Mesenteric fat pad (tissue), 1 donor: Measurements from ENCODE around the gene GRN. TPM values are rescaled to one million over a fixed set of nuclear protein-coding genes. Genes with fewer than 3 reads are reported as not detected.

Experiments
- DNase-seq: peaks from one replicate; pipeline ENCODE4 v3.0.0-alpha.2; 2020; ENCODE audit warnings: low spot score
- total RNA-seq: library from RNA; stranded (reverse); fragmentation: NEBNext Ultra II Directional; extraction: Animal tissue kit (Norgen Biotek cat#: 25700); gene quantifications from one replicate; pipeline ENCODE4 v1.2.1, GENCODE V29; 2021
- donor health status: DM: yes; HTN: yes; CAD: no.

GRN gene
- total RNA-seq, 1 donor from 2014 or later, result 278 TPM

DNA sequence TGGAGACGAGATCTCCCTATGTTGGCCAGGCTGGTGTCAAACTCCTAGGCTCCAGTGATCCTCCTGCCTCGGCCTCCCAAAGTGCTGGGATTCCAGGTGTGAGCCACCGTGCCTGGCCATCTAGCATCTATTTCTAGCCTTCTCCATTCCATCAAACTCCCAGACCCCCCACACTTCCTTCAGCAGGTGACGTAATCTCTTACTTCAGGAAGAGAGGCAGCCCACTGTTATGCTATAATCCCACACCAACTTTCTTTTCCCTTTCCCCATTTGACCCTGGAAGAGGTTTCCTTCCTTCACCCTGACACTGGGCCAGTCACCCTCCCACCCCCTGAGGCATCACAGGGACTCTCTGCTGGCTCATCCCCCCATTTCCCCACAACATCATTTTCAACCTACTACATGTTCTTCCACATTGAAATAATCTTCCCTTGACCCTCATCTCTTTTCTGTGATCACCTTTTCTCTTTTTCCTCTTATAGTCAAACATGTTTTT, 36.8 kb downstream of the GRN start:
- DNase-seq, result no peak

DNA sequence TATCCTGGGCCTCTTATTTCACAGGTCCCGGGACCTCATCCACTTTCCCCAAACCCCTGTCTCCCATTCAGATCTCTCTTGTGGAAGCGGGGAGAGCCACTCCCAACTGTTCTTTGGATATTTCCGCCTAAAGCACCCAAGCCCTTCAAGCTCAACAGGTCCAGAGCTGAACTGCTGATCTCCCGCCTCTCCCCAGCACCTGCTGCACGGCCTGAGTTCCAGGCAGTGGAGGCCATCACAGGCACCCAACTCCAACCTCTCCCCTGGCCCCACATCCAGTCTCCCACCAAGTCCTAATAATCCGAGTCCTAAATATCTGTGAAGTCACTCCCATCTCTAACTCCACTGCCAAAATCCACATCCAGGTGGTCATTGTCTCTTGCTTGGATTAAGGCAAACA, 37.8 kb downstream of the GRN start:
- no peak for DNase-seq

DNA sequence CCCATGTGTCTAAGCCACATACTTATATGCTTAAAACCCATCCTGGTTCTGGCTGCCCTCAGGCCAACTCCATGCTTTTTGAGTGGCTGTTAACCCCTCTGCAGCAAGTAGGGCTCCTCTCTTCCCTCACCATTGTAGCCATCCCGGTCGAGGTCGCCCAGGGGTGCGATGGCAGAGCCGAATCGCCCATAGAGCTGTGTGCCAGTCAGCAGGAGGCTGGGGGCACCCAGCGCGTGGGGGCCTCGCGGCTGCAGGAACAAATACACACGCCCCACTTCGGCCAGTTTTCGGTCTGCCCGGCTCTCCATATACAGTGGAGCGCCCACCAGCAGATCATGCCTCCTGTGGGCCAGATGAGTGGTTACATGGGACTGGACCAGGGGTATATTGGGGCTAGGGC, 38.3 kb downstream of the GRN start:
- DNase-seq, result no peak

DNA sequence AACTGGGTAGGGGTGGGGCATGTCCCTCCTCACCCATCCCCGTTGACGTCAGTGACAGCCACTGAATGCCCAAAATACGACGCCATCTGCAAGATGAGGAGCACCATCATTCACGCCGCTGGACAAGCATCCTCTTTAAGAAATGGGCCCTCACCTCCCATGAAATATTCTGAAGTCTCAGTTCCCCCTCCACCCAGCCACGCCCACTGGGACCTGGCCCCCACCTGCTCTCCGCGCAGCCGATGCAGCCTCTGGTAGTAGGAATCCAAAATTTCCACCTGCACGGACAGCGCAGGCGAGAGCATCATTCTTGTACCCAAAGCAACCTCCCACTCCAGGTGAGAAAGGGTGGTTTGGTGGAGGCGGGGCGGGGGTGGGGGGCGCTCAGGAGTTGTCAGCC, 38.8 kb downstream of the GRN start:
- DNase-seq, result peak; percentile 85

DNA sequence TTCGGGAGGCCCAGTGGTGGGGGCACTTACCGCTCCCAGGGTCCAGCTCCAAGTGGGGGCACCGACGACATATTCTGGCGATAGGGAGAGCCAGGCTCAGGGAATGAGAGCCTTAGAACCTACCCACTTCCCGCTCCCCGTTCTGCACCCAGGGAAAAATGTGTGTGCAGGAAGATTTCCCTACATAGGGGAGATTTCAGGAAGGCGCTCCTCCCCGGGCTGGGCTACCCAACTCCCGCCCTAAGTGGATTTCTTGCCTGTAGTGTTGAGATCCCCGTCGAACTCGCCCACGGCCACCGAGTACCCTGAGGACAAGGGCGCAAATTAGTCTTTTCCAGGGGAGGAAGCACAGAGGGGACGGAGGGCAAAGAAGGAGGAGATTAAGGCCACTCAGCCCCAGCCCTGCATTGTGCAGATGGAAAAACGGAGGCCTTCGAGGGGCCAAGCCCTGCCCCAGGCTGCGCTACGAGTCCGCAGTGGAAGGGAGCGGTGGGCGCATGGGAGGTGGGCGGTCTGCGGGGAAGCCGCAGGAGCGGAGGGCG, 39.2 kb downstream of the GRN start:
- peak; percentile 74 for DNase-seq

- no peak for DNase-seq
These were observed 39.8 kb downstream of the GRN start for GRCh38 chr17:44384823-44385286.

DNA sequence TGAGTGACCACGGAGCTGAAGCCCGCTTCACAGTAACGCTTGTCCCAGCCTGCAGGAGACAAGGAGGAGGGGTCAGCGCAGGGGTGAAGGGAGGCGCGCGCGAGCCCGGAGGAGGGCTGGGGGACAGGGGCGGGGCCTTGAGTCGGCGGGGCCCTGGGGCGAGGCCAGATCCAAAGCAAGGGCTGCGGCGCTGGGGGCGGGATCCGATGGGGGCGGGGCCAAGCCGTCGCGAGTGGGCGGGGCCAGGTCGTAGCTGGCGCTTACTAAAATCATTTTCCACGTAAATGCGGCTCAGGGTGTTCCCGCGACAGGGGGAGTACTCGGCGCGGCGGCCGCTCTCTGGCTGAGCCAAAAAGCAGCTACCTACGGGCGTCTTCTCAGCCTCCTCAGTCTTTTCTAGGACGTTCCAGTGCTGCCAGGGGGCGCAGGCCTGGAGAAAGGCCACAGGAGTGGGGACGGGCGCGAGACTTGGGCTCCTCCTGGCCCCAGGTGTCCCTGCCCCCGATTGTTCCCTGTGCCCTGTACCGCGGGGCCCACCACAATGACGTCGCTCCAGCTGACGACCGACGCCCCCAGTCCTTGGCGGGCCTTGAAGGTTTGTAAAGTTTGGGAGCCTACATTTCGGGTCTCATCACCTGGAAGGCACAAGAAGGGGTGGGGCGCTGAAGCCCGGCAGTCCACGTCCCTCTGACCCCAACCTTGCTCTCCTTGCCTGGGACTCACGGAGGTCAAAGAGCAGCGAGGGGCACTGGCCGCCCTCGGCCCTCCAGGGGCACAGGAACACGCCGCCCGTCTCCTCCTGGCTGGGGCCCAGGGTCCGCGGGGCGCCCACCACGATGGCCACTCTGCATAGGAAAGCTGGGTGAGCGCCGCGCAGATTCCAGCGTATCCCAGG, 40.4 kb downstream of the GRN start:
- DNase-seq, result peak; percentile 92

DNA sequence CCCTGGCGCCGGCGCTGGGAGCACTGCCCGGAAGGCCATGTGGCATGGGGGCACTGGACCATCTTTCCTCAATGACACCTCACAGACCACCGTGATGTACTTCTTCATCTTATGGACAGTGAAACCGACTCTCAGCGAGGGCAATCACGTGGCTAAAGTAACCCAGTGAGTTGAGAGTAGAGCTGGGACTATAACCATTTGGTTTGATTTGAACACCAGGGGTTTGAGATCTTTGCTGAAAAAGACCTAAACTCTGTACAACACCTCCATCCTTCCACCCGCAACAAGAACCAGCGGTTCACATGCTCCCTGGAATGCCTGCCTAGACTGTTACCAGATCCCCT, 41.1 kb downstream of the GRN start:
- no peak for DNase-seq

DNA sequence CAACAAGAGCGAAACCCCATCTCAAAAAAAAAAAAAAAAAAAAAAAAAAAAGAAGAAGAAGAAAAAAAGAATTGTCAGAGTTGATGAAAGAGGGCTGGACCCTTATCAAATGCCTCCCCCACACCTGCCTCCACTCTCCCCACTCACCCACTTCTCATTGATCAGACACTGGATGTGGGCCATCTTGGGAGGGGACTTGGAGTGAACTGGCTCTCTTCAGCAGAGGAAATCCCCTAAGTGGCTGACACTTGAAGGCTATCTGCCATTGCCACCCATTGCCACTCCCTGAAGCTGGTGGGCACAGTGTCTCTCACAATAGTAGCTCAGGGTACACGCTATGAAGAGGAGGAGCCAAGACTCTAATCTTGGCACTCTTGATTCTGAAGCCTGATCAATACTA, 42.7 kb downstream of the GRN start:
- DNase-seq, result no peak

DNA sequence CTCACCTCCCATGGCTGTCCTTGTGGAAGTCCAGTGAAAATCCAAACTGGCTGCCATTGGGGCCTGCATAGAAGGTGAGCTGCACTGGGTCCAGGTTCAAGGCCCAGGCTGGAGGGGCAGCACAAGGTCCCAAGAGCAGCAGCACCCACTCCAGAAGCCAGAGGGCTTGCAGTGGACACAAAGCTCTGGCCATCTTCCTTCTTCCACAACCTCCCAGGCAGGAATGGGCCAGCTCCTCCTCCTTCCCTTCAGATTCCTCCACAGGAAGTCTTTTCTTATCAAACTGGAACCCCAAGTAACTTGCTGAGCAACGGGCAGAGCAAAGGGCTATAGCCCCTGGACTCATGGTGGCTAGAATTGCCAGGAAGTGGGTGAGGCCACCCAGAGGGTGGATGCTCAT, 44.2 kb downstream of the GRN start, which contains the start of gene ITGA2B:
Gene ITGA2B (minus strand): TSS at position 369 of the 400 bp plus-strand sequence. CDS start 176 bp downstream, at position 193.
- peak; percentile 45 for DNase-seq

DNA sequence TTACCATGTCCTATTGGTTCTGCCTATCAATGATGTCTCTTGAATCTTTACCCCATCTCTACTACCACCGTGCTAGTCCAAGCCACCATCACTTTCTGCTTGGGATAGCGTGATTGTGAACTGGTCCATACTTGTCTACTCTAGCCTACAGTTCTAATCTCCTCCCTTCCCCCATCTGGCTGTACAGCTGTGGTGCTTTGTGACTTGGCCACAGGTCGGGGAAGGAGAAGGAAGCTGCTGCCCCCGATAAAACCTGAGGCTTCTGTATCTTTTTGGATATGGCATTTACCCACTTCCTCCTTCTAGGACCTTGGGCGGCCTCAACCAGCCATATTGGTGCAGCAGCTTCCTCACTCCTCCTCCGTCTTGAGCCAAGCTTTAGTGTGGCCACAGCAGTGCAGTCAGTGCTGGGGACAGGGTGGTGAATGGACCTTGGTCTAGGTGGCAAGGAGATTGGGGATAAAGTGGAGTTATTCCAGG, 44.7 kb downstream of the GRN start:
- peak; percentile 83 for DNase-seq

GRCh38 chr17:44390250-44390870, 45.3 kb downstream of the GRN start:
- no peak for DNase-seq

- peak; percentile 35 for DNase-seq
These were observed 49.0 kb downstream of the GRN start for GRCh38 chr17:44394112-44394511.

DNA sequence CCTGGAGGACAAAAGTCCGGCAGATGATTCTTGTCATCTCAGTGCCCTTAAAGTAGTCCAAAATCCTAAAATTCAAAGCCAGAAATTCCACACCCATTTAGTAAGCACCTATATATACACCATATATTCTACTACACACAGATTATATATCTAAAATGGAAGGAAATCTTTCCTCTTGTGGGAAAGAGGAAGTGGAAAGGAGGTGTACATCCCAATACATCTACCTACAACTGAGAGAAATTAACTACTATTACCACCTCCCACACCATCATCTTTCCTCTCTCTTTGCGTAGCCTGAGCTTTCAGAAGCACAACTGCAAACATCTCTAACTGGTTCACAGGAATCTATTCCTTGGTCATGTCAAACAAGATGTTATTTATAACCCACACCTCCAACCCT, 49.7 kb downstream of the GRN start:
- no peak for DNase-seq

DNA sequence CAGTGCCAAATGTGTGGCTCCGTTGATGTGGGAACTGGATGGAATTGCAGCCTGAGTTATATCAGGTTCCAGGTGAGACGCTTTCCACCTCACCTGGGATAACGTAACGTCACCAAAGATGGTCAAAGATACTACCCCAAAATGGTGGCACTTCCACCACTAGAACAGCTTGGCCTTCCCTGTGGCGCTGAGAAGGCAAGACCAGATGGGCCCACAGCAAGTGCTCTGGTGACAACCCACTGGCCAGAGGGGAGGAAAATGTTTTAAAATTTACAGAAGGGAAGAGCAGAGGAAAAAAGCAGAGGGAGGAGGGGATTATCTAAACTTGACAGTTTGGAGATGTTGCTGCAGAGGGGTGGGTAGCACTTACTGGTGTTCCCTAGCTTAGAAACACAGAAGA, 51.8 kb downstream of the GRN start:
- no peak for DNase-seq

DNA sequence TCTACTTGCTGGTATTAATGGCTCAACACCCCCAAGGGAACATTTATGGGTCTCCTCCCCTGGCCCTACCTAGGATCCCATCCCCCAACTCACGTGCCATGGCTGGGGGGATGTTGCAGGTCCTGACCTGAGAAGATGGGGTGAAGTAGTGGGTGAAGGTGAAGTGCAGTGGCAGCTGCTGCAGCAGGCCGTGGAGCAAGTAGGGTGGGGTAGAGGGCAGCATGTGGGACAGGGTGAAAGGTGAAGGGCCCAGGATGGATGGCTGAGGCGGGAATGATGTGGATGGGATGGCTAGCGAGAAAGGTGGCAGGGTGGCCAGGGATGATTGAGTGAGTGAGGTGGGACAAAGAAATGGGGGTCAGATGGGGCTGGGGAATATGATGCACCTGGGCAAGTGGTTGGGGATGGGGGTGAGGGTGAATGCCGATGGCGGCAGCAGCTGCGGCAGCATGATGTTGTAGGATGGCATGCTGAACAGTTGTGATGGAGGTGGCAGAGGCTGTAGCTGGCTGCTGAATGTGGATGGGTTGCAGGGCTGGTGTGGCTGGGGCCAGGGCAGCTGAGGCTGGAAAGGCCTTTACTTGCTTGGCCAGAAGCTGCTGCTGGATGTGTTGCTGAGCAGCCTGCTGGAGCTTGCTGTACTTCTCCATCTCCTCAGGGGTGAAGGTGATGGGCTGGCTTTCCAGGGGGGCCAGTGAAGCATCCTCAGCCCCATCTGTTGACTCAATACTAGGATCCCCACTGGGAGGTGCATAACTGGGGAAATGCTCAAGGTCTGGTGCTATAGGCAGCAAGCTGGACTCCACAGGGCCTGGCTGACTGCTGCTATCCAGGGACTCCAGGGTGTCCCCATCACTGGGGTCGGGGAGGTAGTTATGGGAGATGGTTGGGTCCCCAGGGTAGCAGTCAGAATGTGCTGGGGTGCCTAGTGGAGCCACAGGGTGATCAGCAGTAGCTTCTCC, 52.7 kb downstream of the GRN start:
- DNase-seq, result peak; percentile 78

GRCh38 chr17:44398692-44399691, 53.9 kb downstream of the GRN start:
- peak; percentile 81 for DNase-seq

DNA sequence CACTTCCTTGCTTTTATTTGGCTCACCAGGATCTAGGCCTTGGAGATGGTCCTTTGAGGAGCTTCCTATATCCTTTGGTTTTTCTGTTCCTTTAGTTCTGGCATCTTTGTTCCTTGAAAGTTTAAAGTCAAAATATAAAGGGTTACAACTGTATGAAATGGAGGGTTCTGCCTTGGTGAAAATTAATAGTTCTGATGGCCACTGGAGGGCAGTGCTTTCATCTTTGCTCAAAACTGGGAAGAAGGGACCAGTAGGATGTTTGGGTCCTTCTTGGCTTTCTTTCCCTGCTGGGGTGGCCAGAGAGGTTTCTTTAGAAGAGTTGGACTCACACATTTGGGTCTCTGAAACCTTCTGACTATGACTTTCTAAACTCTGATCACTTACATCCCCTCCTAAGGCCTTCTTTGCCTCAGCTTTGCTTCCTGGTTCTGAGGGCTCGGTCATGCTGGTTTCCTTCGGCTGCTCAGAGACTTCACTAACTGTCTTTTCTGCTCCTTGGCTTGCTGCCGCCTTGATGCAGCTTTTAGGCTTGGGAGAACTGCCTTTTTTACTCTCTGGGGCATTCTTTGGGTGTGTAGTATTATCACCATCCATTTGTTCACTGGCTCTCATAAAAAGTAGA, 55.2 kb downstream of the GRN start:
- DNase-seq, result peak; percentile 33
